DMS153 (cell line): ENCODE results near the gene LSM10.

Source experiments
- DNase-seq: peaks from one replicate; lab custom pipeline; 2025; lab: John Stamatoyannopoulos, UW

The LSM10 gene

GRCh38 chr1:36383240-36383639, 14.5 kb downstream of the LSM10 start:
- DNase-seq, result no peak

DNA sequence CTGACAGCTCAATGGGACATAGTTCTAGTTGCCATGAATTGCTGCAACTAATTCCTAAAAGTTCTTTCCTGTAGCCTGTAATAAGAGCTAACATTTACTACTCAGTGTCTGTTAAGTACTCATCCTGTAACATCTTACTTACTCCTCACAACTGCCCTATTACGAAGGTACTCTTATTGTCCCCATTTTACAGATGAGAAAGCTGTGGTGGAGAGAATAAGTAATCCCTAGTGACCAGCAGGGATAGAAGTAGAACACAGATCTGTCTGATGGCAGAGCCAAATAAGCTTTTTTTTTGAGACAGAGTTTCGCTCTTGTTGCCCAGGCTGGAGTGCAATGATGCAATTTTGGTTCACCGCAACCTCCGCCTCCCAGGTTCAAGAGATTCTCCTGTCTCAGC, 15.0 kb downstream of the LSM10 start:
- no peak for DNase-seq

GRCh38 chr1:36382231-36382630, 15.5 kb downstream of the LSM10 start:
- DNase-seq, result no peak

GRCh38 chr1:36381405-36381804, 16.3 kb downstream of the LSM10 start:
- DNase-seq, result no peak

DNA sequence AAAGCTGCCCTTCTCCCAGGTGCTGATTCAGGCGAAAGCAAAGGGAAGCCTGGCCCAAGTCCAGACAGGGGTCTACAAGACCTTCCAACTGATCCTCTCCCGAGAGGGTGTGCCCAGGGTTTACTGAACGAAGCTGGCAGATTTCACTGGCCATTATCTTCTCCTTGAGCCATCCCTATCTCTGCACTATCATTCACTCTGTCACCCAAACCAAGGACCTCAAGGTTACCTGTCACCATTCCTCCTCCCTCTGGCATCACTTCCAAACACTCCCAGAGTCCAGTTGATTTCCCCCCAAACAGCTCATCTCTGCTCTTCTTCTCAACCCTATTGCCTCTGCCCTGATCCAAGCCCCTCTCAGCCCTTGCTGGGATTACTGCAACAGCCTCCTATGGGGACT, 16.9 kb downstream of the LSM10 start:
- no peak for DNase-seq

- DNase-seq, result no peak
Observed at GRCh38 chr1:36380143-36380619, 17.5 kb downstream of the LSM10 start.

DNA sequence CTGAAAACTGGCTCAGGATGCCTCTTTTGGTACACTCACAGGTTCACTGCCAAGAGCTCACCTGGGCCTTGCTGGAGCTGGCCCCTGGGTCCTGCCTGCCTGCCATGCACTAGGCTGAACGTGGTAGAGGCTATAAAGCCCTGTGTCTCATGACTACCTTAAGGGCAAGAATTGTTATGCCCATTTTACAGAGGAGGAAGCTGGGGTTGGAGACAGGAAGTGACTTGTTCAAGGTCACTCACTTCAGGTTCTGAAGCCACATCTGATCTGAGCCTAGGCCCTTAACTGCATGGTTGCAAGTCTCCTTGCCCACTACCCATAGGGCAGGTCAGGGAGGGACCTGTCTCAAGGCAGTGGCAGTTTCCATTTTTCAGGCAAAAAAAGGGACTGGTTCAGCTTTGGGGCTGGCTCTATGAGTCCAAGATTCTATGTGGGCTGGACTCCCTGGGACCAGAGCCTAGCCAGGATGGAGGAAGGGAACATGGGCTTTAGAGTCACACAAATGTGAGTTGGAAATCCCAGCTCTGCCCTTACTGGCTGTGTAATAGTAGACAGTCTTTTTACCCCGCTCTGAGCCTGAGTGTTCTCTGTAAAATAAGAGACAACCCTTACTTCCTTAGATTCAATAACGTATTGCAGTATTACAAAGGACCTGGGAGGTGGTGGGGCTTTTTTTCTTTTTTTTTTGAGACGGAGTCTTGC, 19.8 kb downstream of the LSM10 start:
- DNase-seq, result no peak

DNA sequence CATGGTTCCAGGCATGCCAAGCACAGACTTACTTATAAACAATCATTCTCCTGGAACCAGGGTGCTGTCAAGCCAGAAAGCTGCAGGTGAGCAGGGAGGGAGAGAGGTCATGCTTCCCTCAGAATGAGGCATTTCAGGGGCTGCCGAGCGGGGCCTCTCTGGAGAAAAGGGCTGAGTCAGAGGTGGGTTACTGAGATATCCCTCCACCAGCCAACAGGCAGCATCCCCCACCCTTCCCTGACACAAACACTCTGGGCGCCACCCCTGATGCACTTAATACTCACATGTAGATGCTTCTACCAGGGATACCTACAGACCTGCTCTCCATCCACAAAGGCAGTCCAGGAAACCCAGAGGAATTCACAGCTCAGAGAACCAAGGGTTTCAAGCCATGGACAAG, 25.1 kb downstream of the LSM10 start:
- DNase-seq, result no peak

DNA sequence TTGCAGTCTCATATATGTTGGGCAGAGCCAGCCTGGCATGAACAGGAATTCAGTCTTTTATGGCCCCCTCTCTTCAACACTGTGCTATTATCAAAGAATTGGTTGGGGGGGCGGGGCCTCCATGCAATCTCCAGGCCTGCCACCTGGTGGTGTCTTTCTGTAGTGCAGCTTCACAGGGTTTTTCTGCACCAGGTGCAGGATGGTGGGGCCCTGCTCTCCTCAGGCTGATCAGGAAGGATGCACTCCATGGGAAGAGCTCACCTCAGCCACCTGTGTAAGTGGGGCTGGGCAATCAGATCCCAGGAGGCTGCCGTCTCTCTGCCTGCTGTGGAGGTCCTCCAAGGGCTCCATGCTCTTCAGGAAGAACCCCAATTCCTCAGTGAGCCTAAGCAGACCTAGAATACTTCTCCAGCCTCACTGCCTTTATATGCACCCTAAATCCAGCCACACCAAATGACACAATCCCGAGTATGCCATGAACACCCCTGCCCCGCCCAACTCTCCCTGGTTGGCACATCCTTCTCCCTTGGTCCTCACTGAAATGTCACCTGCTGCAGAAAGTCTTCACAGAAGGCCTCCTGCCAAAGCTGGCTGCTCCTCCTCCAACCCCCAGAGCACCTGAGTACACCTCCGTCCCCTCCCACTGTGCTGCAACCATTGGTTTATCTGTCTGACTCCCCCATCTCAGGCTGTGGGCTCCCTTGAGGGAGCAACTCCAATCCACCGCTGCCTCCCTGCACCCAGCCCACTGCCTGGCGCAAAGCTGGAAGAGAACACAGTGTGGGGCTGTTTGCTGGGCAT, 28.4 kb downstream of the LSM10 start:
- DNase-seq, result peak; percentile 84

DNA sequence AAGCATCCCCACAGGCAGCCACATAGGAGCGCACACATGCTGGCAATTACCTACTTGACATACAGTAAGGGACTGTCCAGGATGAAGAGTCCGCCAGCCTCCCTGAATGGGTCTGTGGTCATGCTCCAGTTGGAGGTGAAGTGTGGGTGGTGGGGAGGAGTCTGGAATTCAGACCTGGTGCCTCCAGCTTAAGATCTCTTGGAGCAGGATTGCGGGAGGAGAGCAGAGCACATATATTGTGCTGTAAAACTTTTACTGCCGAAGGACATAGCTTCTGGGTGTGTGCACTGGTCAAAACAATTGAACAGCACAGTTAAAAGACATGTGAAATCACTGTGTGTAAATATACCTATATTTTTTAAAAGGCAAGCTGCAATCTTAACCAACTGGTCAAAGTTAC, 29.9 kb downstream of the LSM10 start:
- no peak for DNase-seq

- no peak for DNase-seq
Observed at GRCh38 chr1:36367066-36367465, 30.6 kb downstream of the LSM10 start.

- DNase-seq, result no peak
Observed at GRCh38 chr1:36366091-36366661, 31.5 kb downstream of the LSM10 start.

DNA sequence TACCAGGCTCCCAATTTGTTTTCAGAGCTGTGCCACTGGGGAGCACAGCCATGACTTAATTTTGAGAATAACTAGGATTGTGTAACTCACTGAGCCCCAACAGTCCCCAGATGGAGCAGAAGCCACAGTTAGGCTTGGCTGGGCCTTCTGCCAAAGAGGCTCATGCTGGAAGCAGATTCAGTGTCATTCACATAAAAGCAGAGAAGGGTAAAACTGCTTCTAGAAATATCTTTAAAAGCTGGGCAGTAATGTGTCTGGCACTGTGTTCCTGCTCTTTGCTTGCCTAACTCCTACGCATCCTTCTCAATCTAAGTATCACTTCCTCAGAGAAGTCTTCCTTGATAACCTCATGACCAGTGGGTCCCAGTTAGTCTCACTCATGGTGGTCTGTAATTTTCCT, 32.3 kb downstream of the LSM10 start:
- no peak for DNase-seq

GRCh38 chr1:36359911-36360550, 37.7 kb downstream of the LSM10 start:
- DNase-seq, result no peak

DNA sequence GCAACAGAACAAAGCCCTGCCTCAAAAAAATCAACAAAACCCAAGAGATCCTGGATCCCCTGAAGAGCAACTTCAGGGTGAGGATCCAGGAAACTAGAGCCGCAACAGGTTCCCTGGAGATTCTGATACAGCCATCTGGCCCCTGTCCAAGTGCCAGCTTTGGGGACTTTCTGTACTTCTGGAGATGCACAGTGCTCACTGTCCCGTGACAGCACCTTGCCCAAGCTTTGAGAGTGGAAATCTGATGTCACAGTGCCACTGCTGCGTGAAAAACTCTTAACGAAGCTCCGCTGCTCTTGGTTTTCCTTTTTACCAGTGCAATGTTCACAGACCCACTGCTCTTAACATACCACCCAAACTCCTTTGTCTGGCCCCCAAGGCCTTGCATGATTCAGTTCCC, 38.3 kb downstream of the LSM10 start:
- no peak for DNase-seq

DNA sequence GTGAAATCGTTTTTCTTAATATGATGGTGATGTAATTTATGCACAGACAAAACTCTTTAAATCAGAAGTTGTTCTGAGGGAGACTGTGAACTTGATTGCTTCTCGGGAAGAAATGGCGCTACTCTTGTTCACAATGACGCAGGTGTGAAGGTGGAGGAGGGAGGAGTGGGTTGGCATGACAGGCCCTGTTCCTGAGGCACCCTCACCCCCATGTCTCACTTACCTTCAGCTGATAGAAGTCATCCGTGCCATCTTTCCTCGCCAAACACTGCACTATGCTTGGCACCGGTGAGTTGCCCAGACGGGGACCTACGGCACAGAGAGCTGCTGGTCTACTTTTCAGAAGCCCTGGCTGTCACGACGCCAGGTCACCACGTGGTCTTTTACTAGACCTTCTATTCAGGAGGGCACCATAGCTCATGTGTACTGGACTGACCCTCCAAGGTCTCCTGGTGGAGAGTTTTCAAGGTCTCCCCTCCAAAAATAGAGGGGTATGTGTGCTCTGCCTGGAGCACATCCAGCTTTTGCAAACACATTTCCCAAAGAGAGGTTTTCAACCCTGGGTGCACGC, 39.1 kb downstream of the LSM10 start:
- no peak for DNase-seq

GRCh38 chr1:36355811-36356210, 41.9 kb downstream of the LSM10 start:
- DNase-seq, result no peak

- DNase-seq, result no peak
Observed at GRCh38 chr1:36354486-36354885, 43.2 kb downstream of the LSM10 start.

- no peak for DNase-seq
Observed at GRCh38 chr1:36352910-36353878, 44.5 kb downstream of the LSM10 start.

DNA sequence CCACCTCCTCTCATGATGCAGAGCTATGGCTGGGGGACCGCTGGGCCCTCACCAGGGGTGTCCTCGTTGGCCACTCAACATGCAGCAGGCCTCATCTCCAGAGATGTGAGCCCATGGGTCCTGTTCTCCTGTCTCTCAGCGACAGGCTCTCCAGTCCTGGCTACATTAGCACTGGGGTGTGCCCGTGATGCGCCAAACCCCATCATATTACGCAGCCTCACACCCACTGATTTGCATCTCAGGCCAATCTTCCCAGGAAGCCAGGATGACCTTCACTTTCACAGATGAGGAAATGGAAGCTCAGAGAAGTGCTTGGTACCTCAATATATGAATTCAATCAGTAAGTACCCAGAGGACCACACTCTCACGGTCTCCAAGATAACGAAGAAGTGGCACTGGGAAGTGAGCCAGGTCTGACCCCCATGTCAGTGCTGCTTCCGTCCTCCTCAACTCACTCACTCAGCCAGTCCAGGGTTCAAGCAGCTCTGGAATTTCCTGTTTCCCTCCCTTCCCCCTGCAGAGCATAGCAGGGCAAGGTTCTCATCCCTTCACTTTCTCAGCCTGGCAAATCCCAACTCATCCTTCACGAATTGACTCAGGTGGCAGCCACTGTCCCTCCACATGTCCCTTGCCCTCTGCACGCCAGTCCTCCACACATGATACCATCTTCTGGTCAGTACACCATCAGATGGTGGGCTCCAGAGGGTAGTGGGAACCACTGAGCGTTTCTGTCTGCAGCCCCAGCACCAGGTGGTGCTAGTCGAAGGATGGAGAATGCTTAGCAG, 45.4 kb downstream of the LSM10 start:
- no peak for DNase-seq
